Measurements from ENCODE around the gene FIGLA. TPM values are rescaled to one million over a fixed set of nuclear protein-coding genes. Genes with fewer than 3 reads are reported as not detected.

The FIGLA gene
- total RNA-seq, 1 experiment from 2014 or later, result not detected

DNA sequence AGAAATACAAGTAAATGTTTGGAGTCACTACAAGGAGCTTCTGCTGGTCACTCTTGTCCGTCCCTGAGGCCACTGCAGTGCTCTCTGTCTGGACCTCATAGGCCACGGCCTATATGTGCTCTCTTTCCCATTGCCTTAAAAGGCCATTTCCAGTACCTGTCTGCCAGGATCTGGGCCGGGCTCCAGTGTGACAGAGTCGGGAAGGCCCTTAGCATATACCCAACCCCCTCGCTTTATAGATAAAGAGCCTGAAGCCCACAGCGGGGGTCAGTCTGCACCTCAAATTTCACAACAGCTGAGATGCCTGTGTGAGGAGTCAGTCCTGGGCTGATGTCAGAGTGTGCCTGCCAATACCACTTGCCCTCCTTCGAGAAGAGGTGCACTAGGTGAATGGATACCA, 62.3 kb downstream of the FIGLA start:
- no peak for TF ChIP-seq EZH2 (IDR thresholded peaks at IDR 0.05; ENCODE audit: low read depth)
- TF ChIP-seq, protein P1, sequence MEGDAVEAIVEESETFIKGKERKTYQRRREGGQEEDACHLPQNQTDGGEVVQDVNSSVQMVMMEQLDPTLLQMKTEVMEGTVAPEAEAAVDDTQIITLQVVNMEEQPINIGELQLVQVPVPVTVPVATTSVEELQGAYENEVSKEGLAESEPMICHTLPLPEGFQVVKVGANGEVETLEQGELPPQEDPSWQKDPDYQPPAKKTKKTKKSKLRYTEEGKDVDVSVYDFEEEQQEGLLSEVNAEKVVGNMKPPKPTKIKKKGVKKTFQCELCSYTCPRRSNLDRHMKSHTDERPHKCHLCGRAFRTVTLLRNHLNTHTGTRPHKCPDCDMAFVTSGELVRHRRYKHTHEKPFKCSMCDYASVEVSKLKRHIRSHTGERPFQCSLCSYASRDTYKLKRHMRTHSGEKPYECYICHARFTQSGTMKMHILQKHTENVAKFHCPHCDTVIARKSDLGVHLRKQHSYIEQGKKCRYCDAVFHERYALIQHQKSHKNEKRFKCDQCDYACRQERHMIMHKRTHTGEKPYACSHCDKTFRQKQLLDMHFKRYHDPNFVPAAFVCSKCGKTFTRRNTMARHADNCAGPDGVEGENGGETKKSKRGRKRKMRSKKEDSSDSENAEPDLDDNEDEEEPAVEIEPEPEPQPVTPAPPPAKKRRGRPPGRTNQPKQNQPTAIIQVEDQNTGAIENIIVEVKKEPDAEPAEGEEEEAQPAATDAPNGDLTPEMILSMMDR (conservative IDR thresholded peaks at IDR 0.05), result no peak
- H3K27me3 ChIP-seq (ENCODE audit: insufficient read depth, low read depth), result peaks cover 19% of the 10 kb centered on the region
- H3F3A ChIP-seq (ENCODE audit: insufficient read depth, low read depth), result no peaks in the 10 kb centered on the region
- no peak overlapping the region for H3K4me3 ChIP-seq
- intact Hi-C loops (cut with micrococcal nuclease; ENCODE audit: unreplicated experiment), result no loop called here
- BruUV-seq (replicated peaks), result no TSS peak
- no peaks in the 10 kb centered on the region for H4K20me1 ChIP-seq (ENCODE audit: insufficient read depth)
- ChIA-PET CTCF (no interaction called here), POLR2A (ENCODE audit: unreplicated experiment) (no interaction called here)
- H3K36me3 ChIP-seq (ENCODE audit: low read depth), result no peaks in the 10 kb centered on the region
- H3K9me2 ChIP-seq (ENCODE audit: insufficient read depth), result no peaks in the 10 kb centered on the region
- no peak overlapping the region for H3K27ac ChIP-seq
- DNase-seq, result no peak
- no peak overlapping the region for H2AFZ ChIP-seq
- H3K4me2 ChIP-seq, result no peak overlapping the region
- H3K79me2 ChIP-seq (ENCODE audit: low read depth), result no peaks in the 10 kb centered on the region
- H3K9me3 ChIP-seq (ENCODE audit: insufficient read depth, low read depth), result no peaks in the 10 kb centered on the region
- no peaks in the 10 kb centered on the region for H3K4me1 ChIP-seq (replicated peaks; ENCODE audit: insufficient read depth)

Other genes with a start within 250 kb of the FIGLA start
- 27.7 and 36.4 TPM in 2 replicates for gene TGFA, start 236.8 kb downstream of the FIGLA start, total RNA-seq (2021)
- 3.5 and 3.8 TPM in 2 replicates for gene ADD2, start 22.4 kb downstream of the FIGLA start, total RNA-seq (2021)
- gene CLEC4F, start 30.0 kb upstream of the FIGLA start, total RNA-seq (2021), result not detected in 2 replicates
- gene CD207, start 45.2 kb upstream of the FIGLA start, total RNA-seq (2021), result not detected in 2 replicates
- 0.58 TPM in 1 of 2 replicates, not detected in the other for gene VAX2, start 109.9 kb upstream of the FIGLA start, total RNA-seq (2021)
- gene ATP6V1B1, start 145.3 kb upstream of the FIGLA start, total RNA-seq (2021), result 7.8 and 13.9 TPM in 2 replicates
- not detected in 2 replicates for gene ANKRD53, start 188.0 kb upstream of the FIGLA start, total RNA-seq (2021)
- gene TEX261, start 204.2 kb upstream of the FIGLA start, total RNA-seq (2021), result 30.3 and 47.6 TPM in 2 replicates